Smooth muscle cell (in vitro differentiated cells): ENCODE results near the gene RPL26. TPM values are rescaled to one million over a fixed set of nuclear protein-coding genes. Genes with fewer than 3 reads are reported as not detected.
A peak's percentile ranks its signal among the peaks of the same experiment; 100 is the strongest.

Source experiments
- DNase-seq: peaks from one replicate; lab custom pipeline; 2025; ENCODE audit not compliant: unreplicated experiment; lab: John Stamatoyannopoulos, UW
- H2AFZ ChIP-seq: fragments of 200-600 bp; sonication (generic); 2 replicates; pipeline ENCODE4 v1.6.0; 2016; ENCODE audit warnings: antibody characterized with exemption, low read depth, mild to moderate bottlenecking
- H3F3A ChIP-seq: fragments of 200-600 bp; sonication (generic); 2 replicates; pipeline ENCODE4 v1.6.0; 2017; ENCODE audit warnings: antibody characterized with exemption, low read depth
- H3K27ac ChIP-seq: fragments of 200-600 bp; sonication (generic); 2 replicates; pipeline ENCODE4 v1.5.1; 2016; ENCODE audit warnings: low read depth, mild to moderate bottlenecking
- H3K27me3 ChIP-seq: fragments of 200-600 bp; sonication (generic); 2 replicates; pipeline ENCODE4 v1.6.1; 2016; ENCODE audit warnings: low read depth, mild to moderate bottlenecking
- H3K36me3 ChIP-seq: fragments of 200-600 bp; sonication (generic); 2 replicates; pipeline ENCODE4 v1.5.1; 2016; ENCODE audit warnings: low read depth
- H3K4me1 ChIP-seq: fragments of 200-600 bp; sonication (generic); 2 replicates; pipeline ENCODE4 v1.5.1; 2016; ENCODE audit warnings: low read depth
- H3K4me2 ChIP-seq: fragments of 200-600 bp; sonication (generic); 2 replicates; pipeline ENCODE4 v1.6.0; 2016; ENCODE audit warnings: mild to moderate bottlenecking
- H3K4me3 ChIP-seq: fragments of 200-600 bp; sonication (generic); 2 replicates; pipeline ENCODE4 v1.5.1; 2016; ENCODE audit warnings: mild to moderate bottlenecking
- H3K79me2 ChIP-seq: fragments of 200-600 bp; sonication (generic); 2 replicates; pipeline ENCODE4 v1.6.0; 2016; ENCODE audit warnings: low read depth, mild to moderate bottlenecking
- H3K9ac ChIP-seq: fragments of 200-600 bp; sonication (generic); 2 replicates; pipeline ENCODE4 v1.6.0; 2016; ENCODE audit warnings: low read depth
- H3K9me3 ChIP-seq: fragments of 200-600 bp; sonication (generic); replicated peaks from 2 replicates; pipeline ENCODE4 v1.5.1; 2016; ENCODE audit warnings: low read depth
- H4K20me1 ChIP-seq: fragments of 200-600 bp; sonication (generic); 2 replicates; pipeline ENCODE4 v1.6.0; 2016; ENCODE audit warnings: low read depth
- CTCF ChIP-seq: fragments of 200-600 bp; sonication (generic); IDR thresholded peaks from 2 replicates; pipeline ENCODE4 v1.5.1; 2017; ENCODE audit warnings: borderline replicate concordance, mild to moderate bottlenecking, antibody characterized with exemption; ENCODE audit not compliant: insufficient read depth, poor library complexity, severe bottlenecking
- WGBS: methylation state at CpG from one replicate; pipeline ENCODE4 v1.1.7; 2016; ENCODE audit warnings: low lambda C conversion rate; 5-methylcytosine and 5-hydroxymethylcytosine counted together
- polyA plus RNA-seq: library from polyadenylated mRNA; unstranded; fragments of >200 nt; fragmentation: Nextera tagmentation; extraction: Ambion mirVana; gene quantifications from 2 replicates; pipeline ENCODE4 v1.2.1, GENCODE V29; 2016
- total RNA-seq: library from RNA; depleted of rRNA; stranded (reverse); fragments of >200 nt; gene quantifications from 2 replicates; pipeline ENCODE4 v1.2.3, GENCODE V29; 2014

RPL26 gene
- total and polyA plus RNA-seq, 2 experiments from 2014 or later: 367 to 3,533 TPM

GRCh38 chr17:8362651-8363332 is 20.2 kb downstream of the RPL26 start:
- WGBS: 86% methylated on average over 4 of the region's 4 CpGs
- Histone ChIP-seq H3K4me3 (no peak overlapping the region), H3K27ac (no peak overlapping the region), H2AFZ (no peak overlapping the region), H3K36me3 (no peaks in the 10 kb centered on the region), H3K79me2 (no peaks in the 10 kb centered on the region), H3K27me3 (no peaks in the 10 kb centered on the region), H3F3A (no peaks in the 10 kb centered on the region), H3K4me1 (peaks cover 3% of the 10 kb centered on the region), H3K9me3 (no peaks in the 10 kb centered on the region), H3K9ac (no peak overlapping the region), H4K20me1 (no peaks in the 10 kb centered on the region), H3K4me2 (no peak overlapping the region)
- no peak for DNase-seq
- TF ChIP-seq CTCF: no peak

- H2AFZ ChIP-seq: no peak overlapping the region
- H3K36me3 ChIP-seq: no peaks in the 10 kb centered on the region
- no peak for DNase-seq
- H3K4me2 ChIP-seq: peak overlapping the region; percentile 57
- no peaks in the 10 kb centered on the region for H3K9me3 ChIP-seq
- no peak for TF ChIP-seq CTCF
- H3K27me3 ChIP-seq: no peaks in the 10 kb centered on the region
- no peaks in the 10 kb centered on the region for H3K4me1 ChIP-seq
- 67% methylated on average over 3 of the region's 3 CpGs for WGBS
- no peaks in the 10 kb centered on the region for H4K20me1 ChIP-seq
- H3K27ac ChIP-seq: no peak overlapping the region
- no peak overlapping the region for H3K9ac ChIP-seq
- H3K79me2 ChIP-seq: no peaks in the 10 kb centered on the region
- H3F3A ChIP-seq: no peaks in the 10 kb centered on the region
- H3K4me3 ChIP-seq: no peak overlapping the region
These were observed 22.2 kb downstream of the RPL26 start for GRCh38 chr17:8360751-8361150.

GRCh38 chr17:8360260-8360659 is 22.7 kb downstream of the RPL26 start:
- H3K4me1 ChIP-seq: no peaks in the 10 kb centered on the region
- no peak for TF ChIP-seq CTCF
- no peaks in the 10 kb centered on the region for H3F3A ChIP-seq
- H3K4me2 ChIP-seq: peak overlapping the region; percentile 57
- no peak overlapping the region for H3K4me3 ChIP-seq
- H3K27ac ChIP-seq: no peak overlapping the region
- H4K20me1 ChIP-seq: no peaks in the 10 kb centered on the region
- no peaks in the 10 kb centered on the region for H3K36me3 ChIP-seq
- H2AFZ ChIP-seq: no peak overlapping the region
- H3K79me2 ChIP-seq: no peaks in the 10 kb centered on the region
- H3K9me3 ChIP-seq: no peaks in the 10 kb centered on the region
- no peak for DNase-seq
- whole genome bisulfite sequencing: 46% methylated on average over 3 of the region's 3 CpGs
- no peaks in the 10 kb centered on the region for H3K27me3 ChIP-seq
- no peak overlapping the region for H3K9ac ChIP-seq

GRCh38 chr17:8359769-8360168 is 23.2 kb downstream of the RPL26 start:
- Histone ChIP-seq H3K9ac (no peak overlapping the region), H2AFZ (no peak overlapping the region), H3K79me2 (no peaks in the 10 kb centered on the region), H3K9me3 (no peaks in the 10 kb centered on the region), H3K4me3 (no peak overlapping the region), H3K36me3 (no peaks in the 10 kb centered on the region), H4K20me1 (no peaks in the 10 kb centered on the region), H3K4me1 (no peaks in the 10 kb centered on the region), H3F3A (no peaks in the 10 kb centered on the region), H3K27me3 (no peaks in the 10 kb centered on the region), H3K27ac (no peak overlapping the region), H3K4me2 (peak overlapping the region; percentile 57)
- 43% methylated on average over 5 of the region's 5 CpGs for WGBS
- no peak for DNase-seq
- TF ChIP-seq CTCF: no peak
